Measurements from ENCODE around the gene ROBO1. TPM values are rescaled to one million over a fixed set of nuclear protein-coding genes. Genes with fewer than 3 reads are reported as not detected.
"Not testable (repeated sequence)": the region's sequence is repeated elsewhere in the genome, so short reads cannot be mapped to it uniquely, and the experiment has no call there.

Gene ROBO1
- total RNA-seq, 1 donor from 2014 or later, result 3.1 TPM

DNA sequence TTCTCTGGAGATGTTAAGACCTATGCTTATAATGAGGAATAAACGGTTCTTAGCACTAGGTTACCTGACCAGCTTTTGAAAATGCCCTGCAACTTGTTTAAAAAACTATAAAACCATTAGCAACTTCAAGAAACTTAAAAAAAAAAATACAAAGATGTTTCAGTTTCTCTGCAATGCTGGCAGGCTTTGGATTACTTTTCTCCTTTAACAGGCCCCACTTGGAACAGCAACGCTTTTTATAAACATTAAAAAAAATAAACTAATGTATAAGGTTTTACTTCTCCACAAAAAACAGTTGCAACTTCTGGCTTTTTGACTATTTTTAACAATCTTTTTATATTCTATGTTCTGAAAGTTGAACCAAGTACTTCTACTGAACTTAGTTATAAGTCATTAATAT, 1006.7 kb downstream of the ROBO1 start:
- POLR2A ChIA-PET, result no interaction called here
- H3K4me1 Mint-ChIP-seq, result no peaks in the 10 kb centered on the region

GRCh38 chr3:78757731-78758130, 1010.1 kb downstream of the ROBO1 start:
- TF ChIP-seq, protein P1, sequence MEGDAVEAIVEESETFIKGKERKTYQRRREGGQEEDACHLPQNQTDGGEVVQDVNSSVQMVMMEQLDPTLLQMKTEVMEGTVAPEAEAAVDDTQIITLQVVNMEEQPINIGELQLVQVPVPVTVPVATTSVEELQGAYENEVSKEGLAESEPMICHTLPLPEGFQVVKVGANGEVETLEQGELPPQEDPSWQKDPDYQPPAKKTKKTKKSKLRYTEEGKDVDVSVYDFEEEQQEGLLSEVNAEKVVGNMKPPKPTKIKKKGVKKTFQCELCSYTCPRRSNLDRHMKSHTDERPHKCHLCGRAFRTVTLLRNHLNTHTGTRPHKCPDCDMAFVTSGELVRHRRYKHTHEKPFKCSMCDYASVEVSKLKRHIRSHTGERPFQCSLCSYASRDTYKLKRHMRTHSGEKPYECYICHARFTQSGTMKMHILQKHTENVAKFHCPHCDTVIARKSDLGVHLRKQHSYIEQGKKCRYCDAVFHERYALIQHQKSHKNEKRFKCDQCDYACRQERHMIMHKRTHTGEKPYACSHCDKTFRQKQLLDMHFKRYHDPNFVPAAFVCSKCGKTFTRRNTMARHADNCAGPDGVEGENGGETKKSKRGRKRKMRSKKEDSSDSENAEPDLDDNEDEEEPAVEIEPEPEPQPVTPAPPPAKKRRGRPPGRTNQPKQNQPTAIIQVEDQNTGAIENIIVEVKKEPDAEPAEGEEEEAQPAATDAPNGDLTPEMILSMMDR (IDR thresholded peaks at IDR 0.05), result no peak
- peaks cover 4% of the 10 kb centered on the region for H3K9me3 Mint-ChIP-seq
- no peaks in the 10 kb centered on the region for H3K36me3 Mint-ChIP-seq (ENCODE audit: low read depth)
- no peak overlapping the region for H3K4me3 Mint-ChIP-seq
- no peaks in the 10 kb centered on the region for H3K27me3 Mint-ChIP-seq
- ATAC-seq (ENCODE audit: low read depth) (no peak), DNase-seq (no peak)
- intact Hi-C loops (cut with micrococcal nuclease), result no loop called here
- ChIA-PET CTCF (no interaction called here), POLR2A (interaction anchor here (0.6 kb wide), 1 partner anchor 24 kb away, joined by 4 read pairs; no protein-coding TSS in a partner anchor)
- no peak overlapping the region for H3K27ac Mint-ChIP-seq
- H3K4me1 Mint-ChIP-seq, result no peaks in the 10 kb centered on the region

More for the DNA sequence above, 1006.7 kb downstream of the ROBO1 start:
- H3K27ac Mint-ChIP-seq, result no peak overlapping the region
- no peaks in the 10 kb centered on the region for H3K9me3 Mint-ChIP-seq
- TF ChIP-seq, protein P1 (IDR thresholded peaks at IDR 0.05), result no peak
- intact Hi-C loops (cut with micrococcal nuclease), result no loop called here
- DNase-seq (no peak), ATAC-seq (ENCODE audit: low read depth) (no peak)
- H3K4me3 Mint-ChIP-seq, result no peak overlapping the region
- no peaks in the 10 kb centered on the region for H3K36me3 Mint-ChIP-seq (ENCODE audit: low read depth)
- no peaks in the 10 kb centered on the region for H3K27me3 Mint-ChIP-seq
- CTCF ChIA-PET, result no interaction called here

DNA sequence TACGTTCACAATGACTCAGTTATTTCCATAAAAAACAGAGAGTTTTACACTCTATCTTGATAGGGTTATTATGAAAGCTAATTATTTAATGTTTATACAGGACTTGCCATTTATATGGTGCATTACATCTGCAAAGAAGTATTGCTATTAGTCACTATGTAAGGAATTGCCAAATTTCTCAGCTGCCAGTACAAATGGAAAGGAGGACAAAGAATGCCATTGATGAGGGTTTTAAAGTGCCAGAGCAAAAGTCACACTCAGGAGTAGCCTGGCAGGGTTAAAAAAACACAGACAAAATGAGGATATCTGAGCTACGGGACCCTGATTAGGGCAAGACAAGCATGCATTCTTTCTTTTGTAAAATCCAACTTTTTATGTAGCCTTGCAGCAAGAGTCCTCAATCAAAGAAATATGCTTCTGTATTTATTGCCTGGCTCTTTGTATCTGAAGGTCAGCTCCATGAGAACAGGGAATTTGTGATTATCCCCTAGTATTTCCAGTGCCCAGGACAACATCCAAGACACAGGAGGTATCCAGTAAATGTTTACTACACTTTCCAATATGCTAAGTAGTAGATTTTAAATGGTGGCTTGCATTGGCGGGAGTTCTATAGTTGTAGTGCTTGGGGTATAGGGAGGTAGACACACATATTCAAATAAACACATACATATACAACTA, 1013.6 kb downstream of the ROBO1 start:
- no peaks in the 10 kb centered on the region for H3K4me1 Mint-ChIP-seq

DNA sequence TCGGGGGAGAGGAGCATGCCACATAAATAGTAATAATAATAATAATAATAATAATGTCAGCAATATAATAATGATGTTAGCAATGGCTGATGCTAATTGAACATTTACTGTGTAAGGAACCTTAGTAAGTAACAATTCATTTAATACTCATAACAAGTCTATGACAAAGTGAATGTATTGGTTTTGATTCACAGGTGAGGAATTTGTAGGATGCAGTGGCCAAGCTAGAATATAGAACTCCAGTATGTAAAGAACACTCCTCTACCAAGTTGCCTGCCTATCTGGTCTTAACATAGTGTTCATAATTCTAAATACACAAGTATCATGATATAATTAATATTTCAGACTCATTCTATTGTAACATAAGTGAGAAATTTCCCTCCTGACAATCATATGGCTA, 1016.5 kb downstream of the ROBO1 start:
- no peak for ATAC-seq (ENCODE audit: low read depth)
- Mint-ChIP-seq H3K9me3 (peaks cover 4% of the 10 kb centered on the region), H3K4me3 (no peak overlapping the region), H3K36me3 (ENCODE audit: low read depth) (no peaks in the 10 kb centered on the region), H3K27me3 (no peaks in the 10 kb centered on the region), H3K27ac (no peak overlapping the region), H3K4me1 (no peaks in the 10 kb centered on the region)
- intact Hi-C loops (cut with micrococcal nuclease), result no loop called here
- no peak for DNase-seq
- TF ChIP-seq, protein P1 (IDR thresholded peaks at IDR 0.05), result no peak
- ChIA-PET POLR2A (no interaction called here), CTCF (no interaction called here)

More for the DNA sequence above, 1013.6 kb downstream of the ROBO1 start:
- peaks cover 4% of the 10 kb centered on the region for H3K9me3 Mint-ChIP-seq
- TF ChIP-seq, protein P1 (IDR thresholded peaks at IDR 0.05), result no peak
- ChIA-PET POLR2A (no interaction called here), CTCF (no interaction called here)
- H3K36me3 Mint-ChIP-seq (ENCODE audit: low read depth), result no peaks in the 10 kb centered on the region
- DNase-seq, result no peak
- no peaks in the 10 kb centered on the region for H3K27me3 Mint-ChIP-seq
- no peak overlapping the region for H3K4me3 Mint-ChIP-seq
- intact Hi-C loops (cut with micrococcal nuclease), result no loop called here
- no peak for ATAC-seq (ENCODE audit: low read depth)
- no peak overlapping the region for H3K27ac Mint-ChIP-seq

GRCh38 chr3:78750291-78750690, 1017.5 kb downstream of the ROBO1 start:
- DNase-seq; H3K36me3 Mint-ChIP-seq (ENCODE audit: low read depth); H3K4me1 Mint-ChIP-seq; intact Hi-C loops (cut with micrococcal nuclease); H3K27me3 Mint-ChIP-seq; POLR2A ChIA-PET; CTCF ChIA-PET; ATAC-seq (ENCODE audit: low read depth); H3K9me3 Mint-ChIP-seq; H3K27ac Mint-ChIP-seq; H3K4me3 Mint-ChIP-seq: not testable (repeated sequence)

- TF ChIP-seq, protein P1 (IDR thresholded peaks at IDR 0.05), result no peak
- H3K9me3 Mint-ChIP-seq, result peaks cover 2% of the 10 kb centered on the region
- H3K4me3 Mint-ChIP-seq, result no peak overlapping the region
- POLR2A ChIA-PET, result no interaction called here
- no peaks in the 10 kb centered on the region for H3K27me3 Mint-ChIP-seq
- H3K4me1 Mint-ChIP-seq, result no peaks in the 10 kb centered on the region
- DNase-seq (no peak), ATAC-seq (ENCODE audit: low read depth) (no peak)
- CTCF ChIA-PET, result no interaction called here
- no peaks in the 10 kb centered on the region for H3K36me3 Mint-ChIP-seq (ENCODE audit: low read depth)
- intact Hi-C loops (cut with micrococcal nuclease), result no loop called here
- no peak overlapping the region for H3K27ac Mint-ChIP-seq
Observed at GRCh38 chr3:78749056-78749455, 1018.7 kb downstream of the ROBO1 start.

Measured in activated B cell treated with CpG ODN at 0.5 μM for 24 hours (primary cell).